Choroid plexus epithelial cell (primary cell): ENCODE data around the gene STAC.
"Not testable (repeated sequence)": the region's sequence is repeated elsewhere in the genome, so short reads cannot be mapped to it uniquely, and the experiment has no call there.

Experiments used
- DNase-seq: peaks from one replicate; pipeline ENCODE4 v3.0.0-alpha.2; 2010; ENCODE audit warnings: low read depth
- H3K4me3 ChIP-seq: 2 replicates; pipeline ENCODE4 v1.5.1; 2011; ENCODE audit warnings: low read depth, mild to moderate bottlenecking, control low read depth, low read length, moderate library complexity
- CTCF ChIP-seq: conservative IDR thresholded peaks from 2 replicates; pipeline ENCODE4 v1.5.1; 2011; ENCODE audit warnings: low read depth, mild to moderate bottlenecking, control low read depth, inconsistent platforms, low read length, moderate library complexity

STAC gene

GRCh38 chr3:36557021-36557707 is 176.9 kb downstream of the STAC start:
- H3K4me3 ChIP-seq: no peak overlapping the region
- DNase-seq: no peak
- no peak for TF ChIP-seq CTCF

- no peak for DNase-seq
- H3K4me3 ChIP-seq: no peak overlapping the region
- no peak for TF ChIP-seq CTCF
Measured at GRCh38 chr3:36557708-36558421, 177.6 kb downstream of the STAC start.

GRCh38 chr3:36558961-36559360 is 178.7 kb downstream of the STAC start:
- no peak overlapping the region for H3K4me3 ChIP-seq
- no peak for TF ChIP-seq CTCF

GRCh38 chr3:36560685-36561084 is 180.4 kb downstream of the STAC start:
- TF ChIP-seq CTCF: no peak
- H3K4me3 ChIP-seq: no peak overlapping the region
- no peak for DNase-seq

More at GRCh38 chr3:36558961-36559360, 178.7 kb downstream of the STAC start:
- DNase-seq: no peak

GRCh38 chr3:36561601-36562000 is 181.3 kb downstream of the STAC start:
- no peak for TF ChIP-seq CTCF
- DNase-seq: no peak
- no peak overlapping the region for H3K4me3 ChIP-seq

- DNase-seq: no peak
- H3K4me3 ChIP-seq: no peak overlapping the region
- TF ChIP-seq CTCF: no peak
Measured at GRCh38 chr3:36562945-36563344, 182.6 kb downstream of the STAC start.

- no peak overlapping the region for H3K4me3 ChIP-seq
- DNase-seq: no peak
- TF ChIP-seq CTCF: no peak
Measured at GRCh38 chr3:36575241-36575640, 194.9 kb downstream of the STAC start.

- H3K4me3 ChIP-seq, DNase-seq: not testable (repeated sequence)
Measured at GRCh38 chr3:36578418-36578817, 198.1 kb downstream of the STAC start.
